GM12801 (cell line): Measurements from ENCODE around the gene PAPPA.

Experiments
- CTCF ChIP-seq: IDR thresholded peaks from one replicate; pipeline ENCODE4 v1.5.1; 2011; ENCODE audit warnings: control low read depth; ENCODE audit not compliant: insufficient read length; ENCODE audit errors: extremely low read depth

The PAPPA gene

GRCh38 chr9:116260531-116260930, 106.9 kb downstream of the PAPPA start:
- TF ChIP-seq CTCF, result no peak

GRCh38 chr9:116262448-116262847, 108.9 kb downstream of the PAPPA start:
- TF ChIP-seq CTCF, result no peak

- no peak for TF ChIP-seq CTCF
These were observed 110.8 kb downstream of the PAPPA start for GRCh38 chr9:116264361-116264760.

GRCh38 chr9:116267021-116267420, 113.4 kb downstream of the PAPPA start:
- no peak for TF ChIP-seq CTCF

GRCh38 chr9:116269250-116269649, 115.7 kb downstream of the PAPPA start:
- TF ChIP-seq CTCF, result no peak

- TF ChIP-seq CTCF, result no peak
These were observed 117.0 kb downstream of the PAPPA start for GRCh38 chr9:116270546-116270945.

- TF ChIP-seq CTCF, result no peak
These were observed 117.7 kb downstream of the PAPPA start for GRCh38 chr9:116271340-116271739.

- TF ChIP-seq CTCF, result no peak
These were observed 118.4 kb downstream of the PAPPA start for GRCh38 chr9:116271991-116272390.
